GM12874 (cell line): ENCODE data around the gene RNF222.

Experiments
- TF ChIP-seq, protein P1 (sequence below): IDR thresholded peaks from 2 replicates; pipeline ENCODE4 v1.5.1; 2011; ENCODE audit warnings: low read depth, mild to moderate bottlenecking, control low read depth, low read length, moderate library complexity; ENCODE audit not compliant: insufficient read depth

The RNF222 gene

DNA sequence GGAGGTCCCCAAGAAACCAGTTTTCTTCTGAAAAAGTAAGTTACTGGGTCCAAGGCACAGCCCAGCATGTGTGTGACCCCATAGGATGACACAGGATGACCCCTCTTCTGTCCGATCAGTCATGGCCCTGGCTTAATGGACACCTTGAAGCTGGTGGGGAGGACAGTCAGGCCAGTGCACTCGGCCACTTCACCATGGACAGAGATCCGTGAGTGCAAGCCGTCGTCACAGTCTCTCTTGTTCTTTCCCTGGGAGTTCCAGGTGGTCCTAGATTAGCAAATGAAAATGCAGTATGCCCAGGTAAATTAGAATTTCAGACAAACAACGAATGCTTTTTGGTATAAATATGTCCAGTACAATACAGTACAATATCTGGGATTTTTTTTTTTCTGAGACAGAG is 1.4 kb upstream of the RNF222 start:
- TF ChIP-seq, protein P1, sequence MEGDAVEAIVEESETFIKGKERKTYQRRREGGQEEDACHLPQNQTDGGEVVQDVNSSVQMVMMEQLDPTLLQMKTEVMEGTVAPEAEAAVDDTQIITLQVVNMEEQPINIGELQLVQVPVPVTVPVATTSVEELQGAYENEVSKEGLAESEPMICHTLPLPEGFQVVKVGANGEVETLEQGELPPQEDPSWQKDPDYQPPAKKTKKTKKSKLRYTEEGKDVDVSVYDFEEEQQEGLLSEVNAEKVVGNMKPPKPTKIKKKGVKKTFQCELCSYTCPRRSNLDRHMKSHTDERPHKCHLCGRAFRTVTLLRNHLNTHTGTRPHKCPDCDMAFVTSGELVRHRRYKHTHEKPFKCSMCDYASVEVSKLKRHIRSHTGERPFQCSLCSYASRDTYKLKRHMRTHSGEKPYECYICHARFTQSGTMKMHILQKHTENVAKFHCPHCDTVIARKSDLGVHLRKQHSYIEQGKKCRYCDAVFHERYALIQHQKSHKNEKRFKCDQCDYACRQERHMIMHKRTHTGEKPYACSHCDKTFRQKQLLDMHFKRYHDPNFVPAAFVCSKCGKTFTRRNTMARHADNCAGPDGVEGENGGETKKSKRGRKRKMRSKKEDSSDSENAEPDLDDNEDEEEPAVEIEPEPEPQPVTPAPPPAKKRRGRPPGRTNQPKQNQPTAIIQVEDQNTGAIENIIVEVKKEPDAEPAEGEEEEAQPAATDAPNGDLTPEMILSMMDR = no peak

DNA sequence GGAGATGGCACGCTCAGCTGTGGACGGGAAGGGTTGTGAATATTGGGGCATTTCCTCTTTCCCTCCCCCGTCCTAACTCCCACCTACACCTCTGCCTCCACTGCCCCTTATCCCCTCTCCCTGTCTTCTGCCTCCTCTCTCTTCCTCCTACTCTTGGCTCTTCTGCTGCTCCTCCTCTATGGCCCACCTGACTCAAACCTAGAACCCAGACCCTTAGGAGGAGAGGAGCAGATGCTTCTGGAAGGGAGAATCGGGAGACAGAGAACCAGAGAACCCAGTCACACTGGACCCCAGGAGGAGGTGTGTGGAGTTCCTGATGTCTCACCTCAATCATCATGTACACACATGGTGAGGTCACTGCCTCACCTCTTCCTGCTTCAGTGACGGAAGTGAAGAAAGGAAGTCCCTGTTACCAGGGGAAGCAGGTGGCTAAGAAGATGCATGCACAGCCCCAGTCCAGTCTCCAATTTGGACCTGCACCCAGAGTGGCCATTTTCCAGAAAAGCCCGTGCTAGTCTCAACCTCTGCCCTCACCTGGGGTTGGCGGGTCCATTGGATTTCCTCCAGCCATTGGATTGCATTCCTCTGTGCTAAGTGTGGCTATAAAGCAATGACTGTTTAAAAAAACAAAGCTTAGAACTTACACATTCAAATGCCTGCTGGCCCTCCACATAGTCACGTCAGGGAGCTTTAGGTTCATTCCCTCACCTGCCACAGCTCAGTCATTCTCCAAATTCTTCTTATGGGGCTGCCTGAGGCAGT is 4.0 kb downstream of the RNF222 start:
- TF ChIP-seq, protein P1 = no peak

DNA sequence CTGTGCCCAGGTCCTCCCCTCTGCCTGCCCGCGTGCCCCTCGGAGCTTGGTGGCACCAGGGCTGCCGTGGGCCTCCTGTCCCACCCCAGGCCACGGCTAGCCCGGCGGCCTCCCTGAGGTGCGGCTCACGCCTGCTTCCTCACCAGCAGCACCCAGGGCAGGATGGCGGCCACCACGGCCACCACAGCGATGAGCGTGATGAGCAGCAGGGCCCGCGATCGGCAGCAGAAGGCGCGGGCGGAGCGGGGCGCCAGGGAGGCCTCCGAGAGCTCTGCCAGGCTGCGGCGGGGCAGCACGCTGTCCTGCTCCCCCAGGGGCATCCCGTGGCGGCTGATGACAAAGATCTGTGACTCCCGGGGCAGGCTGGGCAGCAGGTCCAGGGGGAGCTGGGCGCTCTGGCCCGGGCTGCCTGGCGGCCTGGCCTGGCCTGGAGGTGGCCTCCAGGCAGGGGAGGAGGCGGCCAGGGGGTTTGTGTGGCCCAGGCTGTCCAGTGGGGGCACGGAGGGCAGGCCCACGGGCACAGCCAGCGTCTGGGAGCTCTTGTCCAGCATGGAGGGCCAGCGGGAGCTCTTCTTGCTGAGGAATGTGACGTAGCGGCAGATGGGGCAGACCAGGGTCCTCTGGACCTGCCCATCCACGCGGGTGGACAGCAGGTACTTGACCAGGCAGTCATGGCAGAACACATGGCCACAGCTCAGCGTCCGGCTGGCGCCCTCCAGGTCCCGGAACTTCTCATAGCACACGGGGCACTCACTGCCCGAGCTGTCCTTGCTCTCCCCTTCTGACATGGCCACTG is 4.8 kb downstream of the RNF222 start:
- TF ChIP-seq, protein P1 = no peak

DNA sequence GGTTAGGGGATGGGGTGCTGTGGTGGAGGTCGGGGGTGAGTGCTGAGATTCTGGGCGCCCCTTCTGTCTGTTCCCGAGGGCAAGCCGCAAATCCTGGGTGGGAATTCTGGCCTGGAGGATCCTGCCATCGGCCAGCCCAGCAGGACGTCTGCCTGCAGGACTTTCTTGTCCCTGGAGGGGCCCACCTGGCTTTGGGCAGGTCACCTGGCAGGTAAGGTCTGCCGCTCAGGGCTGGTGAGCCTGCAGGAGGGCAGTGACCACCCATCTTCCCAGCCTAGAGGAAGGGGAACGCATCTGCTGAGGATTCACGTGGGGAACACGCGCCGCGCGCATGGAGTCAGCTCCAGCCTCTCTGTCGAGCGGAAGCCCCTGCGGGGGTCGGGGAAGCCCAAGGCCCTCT is 5.4 kb downstream of the RNF222 start:
- TF ChIP-seq, protein P1 = no peak

DNA sequence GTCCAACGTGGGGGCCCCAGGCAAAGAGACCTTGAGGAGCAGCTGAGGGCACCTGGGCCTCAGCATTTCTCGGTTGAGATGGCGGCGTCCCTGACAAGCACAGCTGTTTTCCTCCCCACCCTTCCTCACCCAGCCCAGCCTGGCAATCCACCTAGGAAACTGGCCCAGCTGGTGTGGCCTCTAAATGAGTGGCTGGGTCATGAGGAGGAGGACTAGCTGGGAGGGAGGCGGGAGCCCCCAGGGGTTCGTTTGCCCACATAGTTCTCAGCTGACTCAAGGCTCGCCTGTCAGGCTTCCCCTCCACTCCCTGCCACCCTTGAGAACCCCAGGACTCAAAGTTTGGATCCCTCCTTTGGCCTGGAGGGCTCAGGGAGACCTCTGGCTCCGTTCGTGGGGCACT is 5.9 kb downstream of the RNF222 start:
- TF ChIP-seq, protein P1 = no peak

DNA sequence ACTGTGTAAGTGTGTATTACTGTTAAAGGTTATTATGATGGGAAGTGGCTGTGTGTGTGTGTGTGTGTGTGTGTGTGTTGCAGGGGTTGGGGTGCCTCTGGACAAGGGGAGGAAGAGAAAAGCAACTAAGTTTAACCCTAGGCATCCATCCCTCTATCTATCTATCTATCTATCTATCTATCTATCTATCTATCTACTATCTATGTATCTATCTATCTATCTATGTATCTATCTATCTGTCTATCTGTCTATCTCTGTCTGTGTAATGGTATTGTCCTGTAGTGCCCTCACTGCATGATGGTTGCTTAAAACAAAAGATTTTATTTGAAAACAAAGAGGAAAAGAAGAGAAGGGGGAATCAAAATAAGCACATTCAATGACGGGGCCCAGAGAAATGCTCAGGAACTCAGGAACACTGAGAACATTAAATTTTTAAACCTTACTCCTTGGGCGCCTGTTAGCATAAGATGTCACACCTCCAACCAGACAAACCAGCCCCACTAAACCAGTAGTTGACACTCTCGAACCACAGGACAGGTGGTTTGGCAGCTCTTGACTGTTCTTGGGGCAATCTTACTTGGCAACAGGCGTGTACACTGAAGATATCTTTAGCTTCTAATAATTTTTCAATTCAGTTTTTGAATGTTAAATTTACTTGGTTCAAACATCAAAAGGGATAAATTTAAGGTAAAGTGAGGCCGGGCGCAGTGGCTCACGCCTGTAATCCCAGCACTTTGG is 9.5 kb downstream of the RNF222 start:
- TF ChIP-seq, protein P1 = no peak

DNA sequence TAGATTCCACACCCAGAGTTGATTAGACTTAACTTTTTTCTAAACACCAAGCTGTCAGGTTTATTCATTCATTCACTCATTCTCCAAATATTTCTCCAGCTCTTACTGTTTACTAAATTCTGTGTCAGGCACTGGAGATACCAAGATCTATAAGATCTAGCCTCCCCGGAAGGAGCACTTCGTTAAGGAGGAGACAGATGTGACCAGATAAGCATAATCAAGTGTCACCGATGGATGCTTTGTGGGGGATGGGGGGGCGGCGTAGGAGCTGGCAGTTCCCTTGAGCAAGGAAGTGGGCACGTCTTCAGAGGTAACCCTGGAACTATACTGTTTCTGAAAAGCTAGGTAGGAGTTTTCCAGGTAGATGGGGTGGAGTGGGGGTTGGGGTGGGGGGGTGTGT is 10.8 kb downstream of the RNF222 start:
- TF ChIP-seq, protein P1 = no peak
